HG02678 (cell line): Measurements from ENCODE around the gene CCBE1.
"Not testable (repeated sequence)": the region's sequence is repeated elsewhere in the genome, so short reads cannot be mapped to it uniquely, and the experiment has no call there.

Experiments used
- ATAC-seq: cut with Tn5 transposase; IDR thresholded peaks from one replicate; pipeline ENCODE4 v1.9.1; 2021; ENCODE audit warnings: mild to moderate bottlenecking, moderate library complexity; ENCODE audit not compliant: unreplicated experiment

The CCBE1 gene

GRCh38 chr18:59715966-59716369, 18.7 kb upstream of the CCBE1 start:
- ATAC-seq = no peak

- ATAC-seq = no peak
Observed at GRCh38 chr18:59715445-59715844, 18.2 kb upstream of the CCBE1 start.

DNA sequence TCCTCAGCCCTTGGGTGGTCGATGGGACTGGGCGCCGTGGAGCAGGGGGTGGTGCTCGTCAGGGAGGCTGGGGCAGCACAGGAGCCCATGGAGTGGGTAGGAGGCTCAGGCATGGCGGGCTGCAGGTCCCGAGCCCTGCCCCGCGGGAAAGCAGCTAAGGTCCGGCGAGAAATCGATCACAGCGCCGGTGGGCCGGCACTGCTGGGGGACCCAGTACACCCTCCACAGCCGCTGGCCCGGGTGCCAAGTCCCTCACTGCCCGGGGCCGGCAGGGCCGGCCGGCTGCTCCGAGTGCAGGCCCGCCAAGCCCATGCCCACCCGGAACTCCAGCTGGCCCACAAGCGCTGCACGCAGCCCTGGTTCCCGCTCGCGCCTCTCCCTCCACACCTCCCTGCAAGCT, 16.9 kb upstream of the CCBE1 start:
- not testable (repeated sequence) for ATAC-seq

DNA sequence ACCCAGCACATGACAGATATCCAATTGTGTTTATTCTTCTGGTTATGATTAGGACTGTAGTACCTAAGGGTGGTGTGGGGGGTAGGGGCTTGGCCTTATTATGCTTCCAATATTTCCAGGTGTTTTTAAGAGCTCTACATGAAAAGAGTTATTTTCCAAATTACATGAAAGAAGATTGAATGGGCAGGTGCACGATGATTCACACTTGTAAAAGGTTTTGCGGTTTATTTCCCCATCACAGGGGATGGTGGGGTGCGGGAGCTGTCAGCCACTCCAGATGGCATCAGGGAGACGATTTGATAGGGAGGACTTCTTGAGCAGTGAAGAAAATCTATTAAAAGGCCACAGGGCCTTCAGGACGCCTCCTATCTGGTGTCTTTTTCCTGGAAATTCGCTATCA, 15.1 kb upstream of the CCBE1 start:
- ATAC-seq = no peak

- no peak for ATAC-seq
Observed at GRCh38 chr18:59708988-59709387, 11.8 kb upstream of the CCBE1 start.

DNA sequence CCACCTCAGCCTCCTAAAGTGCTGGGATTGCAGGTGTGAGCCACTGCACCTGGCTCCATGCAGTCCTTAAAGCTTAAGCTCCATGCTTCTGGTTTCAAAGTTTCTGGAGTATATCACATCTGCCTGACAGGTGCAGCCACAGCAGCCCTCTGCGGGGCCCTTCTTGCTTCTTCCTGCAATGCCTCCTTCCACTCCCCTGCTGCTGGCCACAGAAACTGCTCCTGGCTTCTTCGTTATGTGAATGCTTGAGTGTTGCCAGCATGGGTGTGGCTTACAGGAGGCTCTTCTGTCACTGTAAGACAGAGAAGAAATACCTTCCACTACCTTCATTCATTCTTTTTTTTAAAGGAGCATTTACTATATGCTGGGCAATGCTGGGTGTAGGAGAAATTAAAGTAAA, 10.1 kb upstream of the CCBE1 start:
- no peak for ATAC-seq

DNA sequence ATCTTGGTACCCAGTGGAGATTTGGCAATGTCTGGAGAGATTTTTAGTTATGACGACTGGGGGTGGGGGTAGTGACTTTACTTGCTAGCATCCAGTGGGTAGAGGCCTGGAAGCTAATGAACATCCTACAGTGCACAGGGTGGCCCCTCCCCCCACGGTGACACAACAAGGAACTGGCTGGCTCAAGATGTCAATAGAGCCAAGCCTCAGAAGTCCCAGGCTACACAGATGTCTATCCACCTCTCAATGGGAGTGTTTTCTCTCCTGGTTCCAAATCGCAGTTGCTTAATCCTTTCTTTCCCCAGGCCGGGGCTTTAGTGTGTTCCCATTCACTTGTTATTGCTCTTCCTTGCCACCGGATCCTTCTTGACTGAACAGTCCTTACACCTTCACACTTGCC, 9.3 kb upstream of the CCBE1 start:
- ATAC-seq = no peak

- ATAC-seq = no peak
Observed at GRCh38 chr18:59705145-59705544, 7.9 kb upstream of the CCBE1 start.

DNA sequence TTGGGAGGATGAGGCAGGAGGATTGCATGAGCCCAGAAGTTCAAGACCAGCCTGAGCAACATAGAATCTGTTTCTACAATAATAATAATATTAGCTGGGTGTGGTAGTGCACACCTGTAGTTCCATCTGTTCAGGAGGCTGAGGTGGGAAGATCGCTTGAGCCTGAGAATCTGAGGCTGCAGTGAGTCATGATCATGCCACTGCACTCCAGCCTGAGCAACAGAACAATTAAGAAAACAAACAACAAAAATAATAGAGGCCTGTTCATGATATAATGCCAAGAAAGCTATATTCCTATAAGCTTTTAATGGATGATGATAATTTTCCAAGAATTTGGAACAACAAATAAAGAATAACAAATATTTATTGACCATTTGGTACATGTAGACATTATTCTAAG, 6.9 kb upstream of the CCBE1 start:
- ATAC-seq = no peak

GRCh38 chr18:59701272-59701671, 4.0 kb upstream of the CCBE1 start:
- ATAC-seq = no peak

DNA sequence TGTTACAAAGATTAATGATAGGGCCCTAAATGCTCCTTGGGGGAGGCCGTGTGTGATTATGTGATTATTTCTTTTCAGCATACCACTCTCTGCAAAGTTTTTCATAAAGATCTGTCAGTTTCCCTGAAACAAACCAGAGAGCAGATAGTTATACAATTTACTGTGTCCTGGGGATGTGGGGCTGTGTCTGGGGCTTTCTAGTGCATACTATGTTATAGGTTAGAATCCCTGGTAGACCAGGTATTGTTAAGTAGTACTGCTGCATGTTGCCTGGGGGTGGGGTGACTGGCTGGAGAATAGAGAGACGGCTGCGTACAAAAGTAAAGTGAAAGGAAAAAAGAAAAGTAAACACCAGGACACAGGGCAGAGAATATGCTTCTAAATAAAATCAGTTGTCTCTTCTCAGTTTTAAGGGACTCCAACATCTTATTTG, 3.3 kb upstream of the CCBE1 start:
- ATAC-seq = no peak

DNA sequence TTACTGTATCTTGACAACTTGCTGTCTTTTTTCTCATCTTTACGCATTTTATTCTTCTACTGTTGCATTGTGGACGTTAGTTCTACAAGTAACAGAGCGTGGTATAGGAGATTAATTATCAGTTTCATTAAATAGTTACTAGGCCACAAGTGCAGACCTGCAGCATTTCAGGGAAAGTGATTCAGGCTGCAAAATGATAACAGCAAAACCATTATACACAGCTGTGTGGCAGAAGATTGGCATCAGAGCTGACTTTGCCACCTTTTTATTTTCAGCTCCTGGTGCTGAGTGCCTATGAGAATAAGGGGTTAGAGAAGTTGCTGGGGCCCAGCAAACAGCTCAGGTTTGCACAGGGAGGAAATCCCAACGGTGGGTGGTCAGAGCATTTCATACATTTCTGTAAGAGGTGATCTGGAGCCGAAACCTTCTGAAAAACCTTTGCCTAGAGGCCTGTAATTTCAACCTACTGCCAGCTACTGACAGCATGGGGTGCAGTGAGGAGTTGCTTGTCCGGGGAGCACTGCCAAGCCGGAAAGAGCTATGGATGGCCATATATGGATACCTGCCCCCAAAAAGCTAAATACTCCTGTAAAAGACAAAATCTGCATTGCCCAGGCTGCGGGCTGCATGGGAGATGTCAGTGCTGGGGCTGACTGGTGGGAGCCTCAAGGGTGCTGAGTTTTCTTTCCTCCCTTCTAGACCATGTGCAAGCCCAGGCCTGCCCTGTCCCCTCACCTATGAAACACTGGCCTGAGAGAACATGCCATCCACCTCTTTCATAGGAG, 2.7 kb upstream of the CCBE1 start:
- ATAC-seq = no peak

GRCh38 chr18:59699061-59699460, 1.8 kb upstream of the CCBE1 start:
- no peak for ATAC-seq

- peak; percentile 36 for ATAC-seq
Observed at GRCh38 chr18:59696311-59697235, 650 bp downstream of the CCBE1 start.

- no peak for ATAC-seq
Observed at GRCh38 chr18:59695551-59695950, 1.7 kb downstream of the CCBE1 start.

GRCh38 chr18:59694824-59695223, 2.4 kb downstream of the CCBE1 start:
- ATAC-seq = no peak

- no peak for ATAC-seq
Observed at GRCh38 chr18:59691996-59692395, 5.2 kb downstream of the CCBE1 start.

DNA sequence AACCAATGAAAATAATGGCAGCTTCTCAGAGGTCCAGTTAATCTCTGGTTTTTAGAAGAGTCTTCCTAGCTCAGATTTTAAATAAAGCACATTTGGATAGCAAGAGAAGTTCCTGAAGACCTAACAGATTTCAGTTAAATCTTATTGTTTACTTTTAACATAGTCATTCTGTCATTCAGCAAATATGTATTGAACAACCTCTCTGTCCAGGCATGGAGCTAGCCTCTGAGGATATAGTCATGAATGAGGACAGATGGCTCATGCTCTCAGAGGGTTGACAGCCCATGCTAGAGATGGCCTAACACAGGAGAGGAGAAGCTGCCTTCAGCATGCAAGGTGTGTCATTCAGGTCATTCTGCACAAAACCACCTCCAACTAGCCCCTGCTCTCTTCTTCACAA, 6.2 kb downstream of the CCBE1 start:
- no peak for ATAC-seq

- no peak for ATAC-seq
Observed at GRCh38 chr18:59690186-59690982, 6.8 kb downstream of the CCBE1 start.

DNA sequence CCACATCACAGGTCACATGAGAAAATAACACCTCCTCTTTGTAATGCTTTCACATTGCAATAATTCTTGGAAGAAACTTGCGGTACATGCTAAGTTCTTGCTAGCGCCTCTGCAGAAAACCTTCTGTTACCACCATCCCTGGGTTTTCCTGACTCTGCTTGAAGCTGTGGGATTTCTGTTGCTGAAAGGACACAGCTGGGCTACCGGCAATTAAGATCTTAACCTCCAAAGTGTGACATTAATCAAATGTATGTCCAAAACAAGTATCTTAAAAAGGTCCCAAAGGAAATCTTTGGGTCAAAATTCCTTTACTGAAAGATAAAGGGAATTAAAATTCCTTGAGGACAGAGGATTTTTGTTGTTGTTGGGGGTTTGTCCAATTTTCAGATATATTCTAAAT, 7.5 kb downstream of the CCBE1 start:
- ATAC-seq = no peak

DNA sequence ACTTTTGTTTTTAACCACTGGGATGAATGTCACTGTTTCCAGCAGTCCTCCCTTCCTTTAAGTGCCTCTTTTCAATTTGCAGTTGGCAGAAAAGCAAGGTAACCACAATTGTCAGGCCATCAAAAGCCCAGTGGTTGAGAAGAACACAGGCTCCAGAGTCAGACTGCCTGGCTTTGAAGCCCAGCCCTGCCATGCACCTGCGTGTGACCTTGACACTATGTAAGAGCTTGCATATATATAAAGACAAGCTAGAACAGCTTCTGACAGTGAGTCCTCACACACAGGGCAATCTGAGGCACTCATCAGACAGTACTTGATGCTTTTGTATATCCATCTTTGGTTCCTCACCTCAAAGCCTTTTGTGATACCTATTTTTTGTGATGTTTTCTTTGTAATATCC, 11.0 kb downstream of the CCBE1 start:
- no peak for ATAC-seq
